IMR-90 (cell line): ENCODE results near the gene RIMBP2. TPM values are rescaled to one million over a fixed set of nuclear protein-coding genes. Genes with fewer than 3 reads are reported as not detected.

Experiments
- ATAC-seq: fragments of 200-7000 bp; cut with Tn5 transposase; 2 replicates; pipeline ENCODE4 v1.9.1; 2020; ENCODE audit warnings: low read depth, mild to moderate bottlenecking, moderate library complexity
- BruUV-seq: library from RNA; stranded (reverse); fragments of 400-500 nt; replicated peaks from 2 replicates; lab custom pipeline; 2021; lab: Mats Ljungman, UMichigan
- CTCF ChIA-PET: fragments of 300-600 bp; formaldehyde crosslinking; extraction: SDS; loops from one replicate; lab custom pipeline; 2021; ENCODE audit warnings: antibody characterized with exemption; lab: Yijun Ruan, JAX
- POLR2A ChIA-PET: fragments of 300-600 bp; sonication (Branson Sonifier 250); formaldehyde crosslinking; loops from one replicate; lab custom pipeline; 2022; ENCODE audit warnings: antibody characterized with exemption; ENCODE audit not compliant: unreplicated experiment; lab: Charles Lee
- DNase-seq: peaks from one replicate; pipeline ENCODE4 v3.0.0; 2013
- H2AFZ ChIP-seq: replicated peaks from 2 replicates; pipeline ENCODE3; 2013; ENCODE audit warnings: low read length, mild to moderate bottlenecking; ENCODE audit not compliant: poor library complexity
- H2AK5ac ChIP-seq: 2 replicates; pipeline ENCODE4 v1.6.1; 2013; ENCODE audit warnings: low read depth, low read length, inconsistent platforms
- H2AK9ac ChIP-seq: replicated peaks from 2 replicates; pipeline ENCODE3; 2013; ENCODE audit warnings: mild to moderate bottlenecking, low read depth, low read length, moderate library complexity; ENCODE audit not compliant: poor library complexity
- H2BK120ac ChIP-seq: 2 replicates; pipeline ENCODE4 v1.6.1; 2013; ENCODE audit warnings: low read depth, low read length, inconsistent platforms
- H2BK15ac ChIP-seq: 3 replicates; pipeline ENCODE4 v1.6.1; 2013; ENCODE audit warnings: low read depth, low read length, inconsistent platforms
- H2BK20ac ChIP-seq: 2 replicates; pipeline ENCODE4 v1.6.1; 2013; ENCODE audit warnings: low read depth, mild to moderate bottlenecking, inconsistent platforms, low read length, moderate library complexity
- H2BK5ac ChIP-seq: 2 replicates; pipeline ENCODE4 v1.6.1; 2013; ENCODE audit warnings: mild to moderate bottlenecking, low read depth, low read length, inconsistent platforms; ENCODE audit not compliant: poor library complexity, severe bottlenecking
- H3K14ac ChIP-seq: replicated peaks from 2 replicates; pipeline ENCODE4 v1.6.1; 2013; ENCODE audit warnings: low read depth, low read length, inconsistent platforms
- H3K18ac ChIP-seq: 2 replicates; pipeline ENCODE4 v1.6.1; 2013; ENCODE audit warnings: low read depth, low read length, control low read depth
- H3K23ac ChIP-seq: 2 replicates; pipeline ENCODE4 v1.6.1; 2013; ENCODE audit warnings: low read depth, low read length, inconsistent platforms
- H3K27ac ChIP-seq: 2 replicates; pipeline ENCODE4 v1.5.1; 2013; ENCODE audit warnings: mild to moderate bottlenecking, control low read depth, low read length; ENCODE audit not compliant: insufficient read depth
- H3K27me3 ChIP-seq: 2 replicates; pipeline ENCODE4 v1.6.1; 2013; ENCODE audit warnings: low read length; ENCODE audit not compliant: control insufficient read depth, insufficient read depth
- H3K36me3 ChIP-seq: 2 replicates; pipeline ENCODE4 v1.6.1; 2013; ENCODE audit warnings: low read length, mixed read lengths; ENCODE audit not compliant: control insufficient read depth, insufficient read depth
- H3K4ac ChIP-seq: 2 replicates; pipeline ENCODE4 v1.6.1; 2013; ENCODE audit warnings: low read depth, low read length, inconsistent platforms
- H3K4me1 ChIP-seq: 2 replicates; pipeline ENCODE4 v1.6.1; 2013; ENCODE audit warnings: low read length, mixed read lengths; ENCODE audit not compliant: control insufficient read depth, insufficient read depth
- H3K4me2 ChIP-seq: 2 replicates; pipeline ENCODE4 v1.6.1; 2013; ENCODE audit warnings: low read depth, mild to moderate bottlenecking, control low read depth, low read length, moderate library complexity
- H3K4me3 ChIP-seq: 2 replicates; pipeline ENCODE4 v1.5.1; 2013; ENCODE audit warnings: low read depth, mild to moderate bottlenecking, control low read depth, low read length, moderate library complexity; ENCODE audit not compliant: insufficient read depth
- H3K56ac ChIP-seq: 2 replicates; pipeline ENCODE4 v1.6.1; 2013; ENCODE audit warnings: low read length, inconsistent platforms; ENCODE audit not compliant: insufficient read depth; ENCODE audit errors: extremely low read depth
- H3K79me1 ChIP-seq, 2 experiments: 2 replicates each; pipeline ENCODE4 v1.6.1; 2013; ENCODE audit warnings: low read length in 2 of 2, inconsistent platforms in 1 of 2, low read depth in 1 of 2
- H3K9ac ChIP-seq: 2 replicates; pipeline ENCODE4 v1.6.1; 2013; ENCODE audit warnings: low read depth, low read length, control low read depth
- H3K9me1 ChIP-seq: 2 replicates; pipeline ENCODE4 v1.6.1; 2013; ENCODE audit warnings: low read length, inconsistent platforms; ENCODE audit not compliant: insufficient read depth
- H3K9me3 ChIP-seq: 2 replicates; pipeline ENCODE4 v1.6.1; 2013; ENCODE audit warnings: low read length; ENCODE audit not compliant: control insufficient read depth, insufficient read depth
- H4K20me1 ChIP-seq: 2 replicates; pipeline ENCODE4 v1.6.1; 2013; ENCODE audit warnings: low read length, inconsistent platforms; ENCODE audit not compliant: insufficient read depth
- H4K5ac ChIP-seq: 2 replicates; pipeline ENCODE4 v1.6.1; 2013; ENCODE audit warnings: mild to moderate bottlenecking, low read depth, low read length, control low read depth
- H4K8ac ChIP-seq, 2 experiments: 2 replicates each; pipeline ENCODE4 v1.6.1; 2013; ENCODE audit warnings: low read depth in 2 of 2, low read length in 2 of 2, control low read depth in 1 of 2, inconsistent platforms in 1 of 2
- H4K91ac ChIP-seq: 2 replicates; pipeline ENCODE4 v1.6.1; 2013; ENCODE audit warnings: low read depth, low read length, inconsistent platforms; ENCODE audit not compliant: insufficient read depth
- CEBPB ChIP-seq: IDR thresholded peaks from 2 replicates; pipeline ENCODE4 v1.6.1; 2012; ENCODE audit warnings: low read depth, low read length, improper control_type of control experiment
- CTCF ChIP-seq: conservative IDR thresholded peaks from 2 replicates; pipeline ENCODE4 v1.5.1; 2012; ENCODE audit warnings: mild to moderate bottlenecking, low read depth, low read length, improper control_type of control experiment
- ELK1 ChIP-seq: fragments of 150-350 bp; IDR thresholded peaks from 2 replicates; pipeline ENCODE4 v1.6.1; 2016; ENCODE audit warnings: low read depth, mild to moderate bottlenecking, low read length, moderate library complexity, borderline replicate concordance
- FOS ChIP-seq: fragments of 150-350 bp; IDR thresholded peaks from 2 replicates; pipeline ENCODE4 v1.6.1; 2016; ENCODE audit warnings: low read depth, low read length
- MAFK ChIP-seq: IDR thresholded peaks from 2 replicates; pipeline ENCODE4 v1.6.1; 2012; ENCODE audit warnings: low read depth, low read length, improper control_type of control experiment
- MAZ ChIP-seq: IDR thresholded peaks from 2 replicates; pipeline ENCODE4 v1.6.1; 2012; ENCODE audit warnings: low read depth, mild to moderate bottlenecking, low read length, improper control_type of control experiment, moderate library complexity, borderline replicate concordance
- MXI1 ChIP-seq: IDR thresholded peaks from 2 replicates; pipeline ENCODE4 v1.6.1; 2012; ENCODE audit warnings: low read depth, mild to moderate bottlenecking, low read length, moderate library complexity, borderline replicate concordance
- POLR2A ChIP-seq: IDR thresholded peaks from 2 replicates; pipeline ENCODE4 v1.6.1; 2012; ENCODE audit warnings: mild to moderate bottlenecking, low read depth, low read length
- RAD21 ChIP-seq: IDR thresholded peaks from 2 replicates; pipeline ENCODE4 v1.6.1; 2012; ENCODE audit warnings: low read length, improper control_type of control experiment
- RCOR1 ChIP-seq: IDR thresholded peaks from 2 replicates; pipeline ENCODE4 v1.6.1; 2012; ENCODE audit warnings: mild to moderate bottlenecking, low read length, improper control_type of control experiment; ENCODE audit not compliant: insufficient replicate concordance
- RFX5 ChIP-seq: IDR thresholded peaks from 2 replicates; pipeline ENCODE4 v1.8.0; 2012; ENCODE audit warnings: low read depth, mild to moderate bottlenecking, low read length, moderate library complexity
- SMC3 ChIP-seq: fragments of 150-350 bp; IDR thresholded peaks from 2 replicates; pipeline ENCODE4 v1.6.1; 2016; ENCODE audit warnings: low read depth, mild to moderate bottlenecking, antibody characterized with exemption, low read length, moderate library complexity
- USF2 ChIP-seq: fragments of 150-350 bp; IDR thresholded peaks from 2 replicates; pipeline ENCODE4 v1.6.1; 2017; ENCODE audit warnings: mild to moderate bottlenecking, antibody characterized with exemption, low read length, low read depth
- WGBS, 2 experiments: methylation state at CpG; one replicate each; pipeline versions ENCODE4 v1.1.5 to v1.1.7; 2013; ENCODE audit warnings: missing lambda C conversion rate in 2 of 2; ENCODE audit not compliant: insufficient read length in 1 of 2; ENCODE audit errors: extremely low coverage in 2 of 2; 5-methylcytosine and 5-hydroxymethylcytosine counted together
- dilution Hi-C: fragments of 300-500 bp; cut with HindIII; formaldehyde crosslinking; loops from one replicate; pipeline ENCODE4 v1.14.3; 2018; ENCODE audit warnings: low sequenced_read_pairs; ENCODE audit not compliant: unreplicated experiment
- in situ Hi-C: fragments of 300-500 bp; cut with MboI; formaldehyde crosslinking; loops from 3 replicates; pipeline ENCODE4 v1.14.3; 2019; ENCODE audit warnings: low sequenced_read_pairs, inconsistent platforms, mixed read lengths
- intact Hi-C: fragments of 100-400 bp; cut with micrococcal nuclease; formaldehyde crosslinking; loops from 2 replicates; pipeline ENCODE4 v1.10.0; 2022
- polyA plus RNA-seq, 3 experiments: library from polyadenylated mRNA; depleted of rRNA; stranded (reverse); fragments of >200 nt; gene quantifications; 2 replicates each; pipeline ENCODE4 v1.2.3, GENCODE V29; 2012; ENCODE audit warnings: low replicate concordance in 1 of 3
- total RNA-seq: library from RNA; depleted of rRNA; stranded (reverse); fragments of >200 nt; gene quantifications from 2 replicates; pipeline ENCODE4 v1.2.3, GENCODE V29; 2012

RIMBP2 gene
- total and polyA plus RNA-seq, 2 of the 4 experiments (the other 2 are of a cell fraction), result not detected

GRCh38 chr12:130431176-130431575 is 284.9 kb downstream of the RIMBP2 start:
- Histone ChIP-seq H3K9me3 (peaks cover 54% of the 10 kb centered on the region), H3K27ac (no peak overlapping the region), H3K23ac (no peak overlapping the region), H4K5ac (no peak overlapping the region), H3K4ac (no peak overlapping the region), H3K36me3 (no peaks in the 10 kb centered on the region), H4K91ac (no peak overlapping the region), H3K27me3 (no peaks in the 10 kb centered on the region), H2AFZ (no peak overlapping the region), H2AK5ac (no peak overlapping the region), H2BK5ac (no peak overlapping the region), H3K4me3 (no peak overlapping the region), H3K56ac (no peak overlapping the region), H3K79me1 (no peaks in the 10 kb centered on the region), H3K4me2 (no peak overlapping the region), H2BK120ac (no peak overlapping the region), H4K8ac (no peak overlapping the region), H4K20me1 (no peaks in the 10 kb centered on the region), H2AK9ac (no peak overlapping the region), H3K9ac (no peak overlapping the region), H2BK20ac (no peak overlapping the region), H3K4me1 (no peaks in the 10 kb centered on the region), H2BK15ac (no peak overlapping the region), H3K14ac (no peak overlapping the region), H3K18ac (no peak overlapping the region), H3K9me1 (no peaks in the 10 kb centered on the region)
- no peak for TF ChIP-seq CEBPB
- no peak for TF ChIP-seq RCOR1
- TF ChIP-seq RAD21, result no peak
- no peak for TF ChIP-seq USF2
- TF ChIP-seq RFX5, result no peak
- TF ChIP-seq POLR2A, result no peak
- TF ChIP-seq SMC3, result no peak
- TF ChIP-seq CTCF, result no peak
- TF ChIP-seq MAFK, result no peak
- TF ChIP-seq FOS, result no peak
- TF ChIP-seq ELK1, result no peak
- TF ChIP-seq MAZ, result no peak
- no peak for TF ChIP-seq MXI1
- intact Hi-C loops (no loop called here), dilution Hi-C loops (no loop called here), in situ Hi-C loops (no loop called here)
- no peak for ATAC-seq
- no peak for DNase-seq
- CTCF ChIA-PET, result no interaction called here
- no TSS peak for BruUV-seq
- POLR2A ChIA-PET, result no interaction called here
- WGBS, 2 experiments, result 100% methylated on average over 1 of the region's 11 CpGs; no CpG with 5 or more reads in 1 of the 2 experiments
